GM19025 (cell line): ENCODE measurements around the gene C20orf202.
"Not testable (repeated sequence)": the region's sequence is repeated elsewhere in the genome, so short reads cannot be mapped to it uniquely, and the experiment has no call there.

Experiments used
- ATAC-seq: cut with Tn5 transposase; IDR thresholded peaks from one replicate; pipeline ENCODE4 v1.9.1; 2021; ENCODE audit warnings: mild to moderate bottlenecking, low read depth, moderate library complexity; ENCODE audit not compliant: unreplicated experiment

C20orf202 gene

GRCh38 chr20:1206366-1207148 is 3.3 kb downstream of the C20orf202 start:
- no peak for ATAC-seq

- ATAC-seq = no peak
Observed at GRCh38 chr20:1207293-1207878, 4.1 kb downstream of the C20orf202 start.

- ATAC-seq = no peak
Observed at GRCh38 chr20:1209447-1210387, 6.5 kb downstream of the C20orf202 start.

- no peak for ATAC-seq
Observed at GRCh38 chr20:1210501-1210900, 7.2 kb downstream of the C20orf202 start.

- no peak for ATAC-seq
Observed at GRCh38 chr20:1212023-1212422, 8.8 kb downstream of the C20orf202 start.

GRCh38 chr20:1212607-1213396 is 9.5 kb downstream of the C20orf202 start:
- no peak for ATAC-seq

GRCh38 chr20:1214838-1215261 is 11.6 kb downstream of the C20orf202 start:
- no peak for ATAC-seq

- ATAC-seq = no peak
Observed at GRCh38 chr20:1215386-1216170, 12.3 kb downstream of the C20orf202 start.

GRCh38 chr20:1216527-1217427 is 13.5 kb downstream of the C20orf202 start:
- not testable (repeated sequence) for ATAC-seq

- not testable (repeated sequence) for ATAC-seq
Observed at GRCh38 chr20:1222750-1223149, 19.5 kb downstream of the C20orf202 start.

GRCh38 chr20:1224205-1224890 is 21.1 kb downstream of the C20orf202 start:
- no peak for ATAC-seq

- ATAC-seq = no peak
Observed at GRCh38 chr20:1225263-1225782, 22.1 kb downstream of the C20orf202 start.

- ATAC-seq = no peak
Observed at GRCh38 chr20:1225783-1226654, 22.8 kb downstream of the C20orf202 start, which contains the start of gene RAD21L1. Gene RAD21L1 (plus strand): TSS chr20:1226044. CDS start chr20:1228454, 2,410 bp downstream.

GRCh38 chr20:1229541-1229940 is 26.3 kb downstream of the C20orf202 start:
- no peak for ATAC-seq

GRCh38 chr20:1232286-1233111 is 29.2 kb downstream of the C20orf202 start:
- ATAC-seq = no peak

- ATAC-seq = no peak
Observed at GRCh38 chr20:1240549-1240948, 37.3 kb downstream of the C20orf202 start.
